Globus pallidus (tissue), 1 donor: ENCODE measurements around the gene WDR72.

ENCODE experiments used
- DNase-seq: peaks from one replicate; pipeline ENCODE4 v3.0.0-alpha.2; 2015; ENCODE audit warnings: low spot score

The WDR72 gene

DNA sequence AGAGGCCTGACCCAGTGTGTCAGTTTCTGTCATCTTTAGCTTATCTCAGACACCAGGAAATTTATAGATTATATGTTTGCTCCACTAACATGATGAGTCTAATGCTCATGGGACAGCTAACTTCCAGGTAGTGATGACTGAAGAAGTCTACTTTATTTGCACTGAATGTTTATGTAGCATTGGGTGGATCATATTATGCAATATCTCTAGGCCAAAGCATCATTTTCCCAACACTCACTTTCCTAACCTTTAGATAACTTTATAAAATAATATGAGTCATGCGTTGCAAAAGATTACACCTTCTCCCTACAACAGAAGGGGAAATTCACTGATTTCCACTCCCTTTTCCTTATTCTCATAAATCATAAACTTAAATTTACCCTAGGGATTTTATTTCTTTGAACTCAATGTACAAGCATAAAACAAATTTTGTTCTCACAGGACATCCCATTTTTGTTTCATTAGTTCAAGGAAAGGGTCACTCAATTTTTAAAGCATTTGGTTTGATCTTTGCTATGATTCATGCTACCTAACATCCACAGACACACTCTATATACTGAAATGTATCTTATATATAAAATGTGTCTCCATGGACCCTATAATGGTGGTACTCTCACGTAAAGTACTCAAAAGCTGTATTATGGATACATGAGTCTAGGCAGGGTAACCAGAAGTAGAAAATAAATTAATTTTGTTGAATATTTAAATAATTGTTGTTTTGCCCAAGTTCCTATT is 225.2 kb downstream of the WDR72 start:
- DNase-seq: no peak

DNA sequence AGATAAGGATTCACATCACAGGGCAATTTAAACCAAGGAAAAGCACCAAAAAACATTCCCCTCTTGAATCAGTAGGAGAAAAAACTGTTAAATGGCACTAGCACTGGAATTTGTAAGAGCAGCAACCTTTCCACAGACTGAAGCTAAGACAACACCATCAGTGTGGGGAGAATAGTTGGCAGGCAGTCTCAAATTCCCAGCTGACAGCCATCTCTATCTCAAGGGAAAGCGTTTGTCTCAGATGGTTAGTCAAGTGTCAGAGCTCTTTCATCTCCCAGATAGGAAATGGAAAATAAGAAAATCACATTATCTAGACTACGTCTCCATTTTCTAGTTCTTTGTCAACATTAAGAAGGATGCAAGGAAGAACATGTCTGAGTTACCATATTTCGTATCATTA is 228.7 kb downstream of the WDR72 start:
- DNase-seq: no peak

DNA sequence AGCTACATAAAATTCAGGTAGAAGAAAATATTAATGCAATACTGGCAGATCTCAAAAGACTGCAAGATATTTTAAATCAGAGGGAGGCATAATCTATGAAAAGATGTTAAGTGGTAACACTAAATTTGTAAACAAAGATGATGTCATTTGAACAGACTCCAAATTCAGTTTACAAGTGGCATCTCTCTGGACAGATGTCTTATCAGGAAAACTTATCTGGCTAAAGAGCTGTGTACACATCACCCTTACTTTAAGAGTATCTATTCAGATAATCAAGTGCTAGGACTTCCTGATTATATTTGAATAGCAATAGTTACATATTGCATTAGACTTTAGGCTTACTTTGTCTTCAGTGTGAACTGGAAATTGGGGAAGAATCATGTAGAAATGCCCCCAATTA is 231.5 kb downstream of the WDR72 start:
- DNase-seq: no peak

DNA sequence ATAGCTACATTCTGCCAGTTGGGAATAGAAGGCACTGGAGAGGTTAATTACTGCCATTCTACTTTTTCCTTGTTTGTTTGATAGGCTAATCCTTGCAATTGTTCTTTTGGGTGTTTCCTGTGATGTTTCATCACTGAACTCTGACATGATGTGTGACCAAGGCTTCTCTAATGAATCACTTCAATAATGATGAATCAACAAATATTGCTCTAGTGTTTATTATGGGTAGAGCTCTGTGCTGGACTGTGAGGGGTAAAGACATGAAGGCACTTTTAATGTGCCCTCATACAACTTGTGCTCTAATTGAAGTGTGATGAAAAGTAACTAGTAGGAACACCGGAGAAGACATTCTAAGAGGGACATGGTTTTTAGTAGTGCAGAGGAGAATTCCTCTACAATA is 233.6 kb downstream of the WDR72 start:
- DNase-seq: no peak

DNA sequence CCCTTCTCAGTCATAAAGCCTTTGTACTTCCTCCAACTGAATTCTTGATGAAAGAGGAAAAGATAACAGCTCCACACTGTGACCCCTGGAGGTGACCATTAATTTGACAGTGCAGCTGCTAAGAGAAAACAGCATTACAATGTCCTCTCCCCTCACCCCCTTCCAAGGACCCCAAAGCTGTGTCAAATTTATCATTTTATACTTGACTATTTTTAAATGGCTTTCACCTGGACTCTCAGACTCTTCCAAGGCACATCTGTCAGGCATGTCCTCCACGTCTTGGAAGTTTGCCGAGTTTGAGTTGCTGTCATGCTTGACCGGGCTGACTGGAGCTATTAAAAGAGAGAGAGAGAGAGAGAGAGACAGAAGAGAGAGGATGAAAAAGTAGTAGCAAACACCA is 236.5 kb downstream of the WDR72 start:
- no peak for DNase-seq

DNA sequence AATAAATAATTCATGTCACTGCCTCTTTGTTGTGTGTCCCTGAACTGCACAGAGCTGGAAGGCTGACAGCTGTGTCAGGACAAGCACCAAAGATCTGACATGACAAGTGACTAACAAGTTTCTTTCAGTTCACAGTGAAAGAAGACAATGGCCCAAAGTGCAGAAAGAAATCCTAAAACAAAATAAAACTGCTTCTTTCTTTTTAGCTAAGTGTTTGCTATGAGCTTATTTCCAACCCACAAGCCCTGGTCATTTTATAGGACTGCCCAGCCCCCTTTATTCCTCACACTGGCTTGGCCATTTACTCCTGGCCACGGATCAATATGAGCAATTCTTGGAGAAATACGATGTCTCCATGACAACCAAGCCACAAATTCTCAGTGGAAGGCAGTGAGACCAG is 238.5 kb downstream of the WDR72 start:
- DNase-seq: peak; percentile 39

DNA sequence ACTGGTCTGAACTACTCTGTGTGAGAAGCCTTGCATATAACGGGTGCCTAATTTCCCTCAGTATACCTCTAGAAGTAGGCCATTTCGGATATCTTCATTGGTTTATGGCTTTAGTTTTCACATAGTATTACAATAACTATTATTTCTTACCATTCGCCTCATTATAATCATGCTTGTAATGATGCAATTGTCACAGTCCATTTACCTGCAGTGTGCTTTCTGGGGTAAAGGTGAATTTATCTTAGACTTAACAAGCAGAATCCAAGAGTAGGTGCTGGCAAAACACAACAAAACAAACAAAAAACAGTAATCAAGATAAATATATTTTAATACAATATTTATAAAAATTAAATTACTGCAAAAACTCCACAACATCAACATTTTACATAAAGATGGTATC is 246.0 kb downstream of the WDR72 start:
- DNase-seq: no peak

DNA sequence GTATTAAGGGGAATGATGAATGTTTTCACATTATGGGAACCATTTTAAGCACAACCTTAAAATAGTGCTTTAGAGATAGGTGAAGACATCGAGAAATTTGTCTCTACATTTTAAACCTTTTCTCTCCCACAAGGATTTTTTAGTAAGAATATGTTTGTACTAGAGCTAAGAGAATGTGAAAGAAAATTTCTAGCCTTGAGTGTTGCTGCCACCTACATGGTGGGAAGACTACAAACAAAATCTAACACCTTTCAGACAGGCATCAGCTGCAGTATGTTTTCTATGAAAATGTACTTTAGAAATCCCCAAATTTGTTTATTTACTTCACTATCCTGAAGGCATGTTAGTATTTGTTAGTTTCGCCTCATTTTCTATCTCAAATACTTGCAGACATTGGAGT is 247.4 kb downstream of the WDR72 start:
- no peak for DNase-seq

DNA sequence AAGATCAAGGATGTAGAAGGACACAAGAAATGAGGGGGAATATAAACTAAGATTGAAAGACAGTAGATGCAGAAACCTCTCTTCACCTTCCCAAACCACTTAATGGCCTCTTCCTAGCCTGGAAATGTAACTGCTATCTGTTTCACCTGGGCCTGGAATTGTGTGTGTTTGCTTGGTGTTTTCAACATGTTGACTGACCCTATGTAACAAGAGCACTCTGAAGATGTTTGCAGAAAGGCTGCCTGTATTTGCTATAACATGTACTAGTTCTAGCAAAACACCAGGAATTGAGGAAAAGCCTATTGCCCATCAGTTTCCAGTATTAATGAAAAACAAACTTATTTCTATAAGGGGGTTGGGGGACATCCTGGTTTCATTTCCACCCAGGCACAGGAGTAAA is 248.3 kb downstream of the WDR72 start:
- no peak for DNase-seq

DNA sequence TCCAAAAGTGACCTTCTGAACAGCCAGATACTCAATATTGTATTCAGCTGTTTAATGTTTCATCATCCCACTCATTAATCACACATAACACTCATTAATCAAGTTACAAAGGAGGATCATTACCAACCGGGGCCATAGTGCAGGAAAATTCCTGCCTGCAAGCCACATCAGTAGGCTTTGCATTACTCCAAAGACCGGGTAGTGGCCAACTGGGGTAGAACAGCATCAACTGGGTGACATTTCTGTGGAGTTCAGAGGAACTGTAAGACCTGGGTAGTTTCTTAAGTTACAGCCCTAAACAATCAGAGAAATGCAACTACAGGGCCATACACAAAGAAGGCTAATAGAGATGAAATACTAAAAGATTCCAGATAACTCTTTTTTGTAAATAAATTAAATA is 253.1 kb downstream of the WDR72 start:
- no peak for DNase-seq

DNA sequence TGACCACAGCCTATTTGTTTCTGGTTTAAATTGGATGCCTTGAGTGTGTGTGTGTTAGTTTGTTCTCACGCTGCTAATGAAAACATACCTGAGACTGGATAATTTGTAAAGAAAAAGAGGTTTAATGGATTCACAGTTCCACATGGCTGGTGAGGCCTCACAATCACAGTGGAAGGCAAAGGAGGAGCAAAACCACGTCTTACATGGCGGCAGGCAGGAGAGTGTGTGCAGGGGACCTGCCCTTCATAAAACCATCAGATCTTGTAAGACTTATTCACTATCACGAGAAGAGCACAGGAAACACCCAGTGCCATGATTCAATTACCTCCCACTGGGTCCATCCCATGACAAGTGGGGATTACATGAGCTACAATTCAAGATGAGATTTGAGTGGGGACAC is 260.5 kb downstream of the WDR72 start:
- DNase-seq: no peak

DNA sequence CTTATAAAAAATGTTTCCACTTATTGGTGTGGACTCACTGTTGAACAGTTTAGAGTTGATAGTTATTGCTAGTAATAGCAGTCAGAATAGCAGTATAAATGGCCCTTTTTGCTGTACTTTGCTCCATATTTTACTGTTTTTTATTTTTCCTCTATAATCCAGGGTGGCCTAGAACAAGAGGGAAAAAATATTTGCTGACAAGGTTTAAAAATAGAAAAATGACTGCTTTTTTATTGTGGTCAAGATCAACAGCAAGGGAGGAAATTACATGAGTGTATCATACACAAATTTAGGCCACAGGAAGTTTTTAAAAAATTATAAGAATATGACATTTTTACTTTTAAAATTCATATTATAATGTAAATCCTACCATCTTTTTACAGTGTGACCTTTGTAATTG is 269.1 kb downstream of the WDR72 start:
- no peak for DNase-seq

DNA sequence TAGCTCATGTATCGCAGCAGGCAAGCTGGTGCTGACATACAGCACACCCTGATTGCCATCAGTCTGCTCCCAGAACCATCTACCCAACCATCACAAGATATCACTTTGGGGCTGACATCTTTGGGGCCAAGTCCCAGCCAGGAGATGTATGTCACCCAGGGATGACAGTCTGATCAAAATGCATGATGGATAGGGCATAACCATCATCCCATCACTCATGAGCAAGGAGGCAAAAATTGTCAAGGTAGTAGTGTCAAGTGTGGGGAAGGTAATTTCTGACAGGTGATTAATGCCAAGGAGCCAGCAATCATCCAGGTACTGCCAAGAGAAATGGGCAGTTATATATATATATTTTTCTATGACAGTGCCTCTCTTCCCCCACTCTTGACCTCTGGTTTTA is 277.4 kb downstream of the WDR72 start:
- no peak for DNase-seq

DNA sequence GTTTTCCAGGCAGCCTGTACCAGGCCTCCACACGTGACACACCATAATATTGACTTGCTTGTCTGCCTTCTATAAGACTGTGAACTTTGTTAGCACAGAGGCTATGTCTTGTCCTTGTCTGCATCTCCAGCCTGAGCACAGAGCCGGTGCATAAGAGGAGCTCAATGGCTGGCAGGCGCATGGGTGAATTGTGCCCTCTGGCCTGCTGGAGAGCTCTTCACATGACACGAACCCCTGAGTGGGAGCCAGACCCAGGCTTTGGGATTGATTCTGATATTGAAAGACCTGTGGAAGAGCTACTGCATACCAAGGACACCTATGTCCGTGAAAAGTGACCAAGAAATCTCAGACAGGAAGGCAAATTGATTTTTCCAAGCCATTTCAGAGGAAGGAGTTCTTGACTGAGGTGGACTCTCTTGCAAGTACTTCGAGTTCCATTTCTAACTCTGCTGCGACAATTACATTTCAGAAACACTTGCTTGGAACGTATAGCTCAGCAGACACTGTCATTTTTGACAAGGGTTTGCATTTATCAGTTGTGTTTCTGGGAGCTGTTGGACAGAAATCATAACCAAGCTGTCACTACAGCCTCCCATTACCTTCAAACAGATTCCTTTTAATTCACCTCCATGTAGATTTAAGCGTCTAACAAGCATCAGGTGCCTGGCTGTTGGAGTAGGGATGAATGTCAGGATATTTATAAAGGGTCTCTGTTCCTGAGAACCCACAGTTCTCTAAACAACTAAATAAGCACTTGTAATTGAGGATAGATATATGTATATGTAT is 281.3 kb downstream of the WDR72 start:
- DNase-seq: no peak

DNA sequence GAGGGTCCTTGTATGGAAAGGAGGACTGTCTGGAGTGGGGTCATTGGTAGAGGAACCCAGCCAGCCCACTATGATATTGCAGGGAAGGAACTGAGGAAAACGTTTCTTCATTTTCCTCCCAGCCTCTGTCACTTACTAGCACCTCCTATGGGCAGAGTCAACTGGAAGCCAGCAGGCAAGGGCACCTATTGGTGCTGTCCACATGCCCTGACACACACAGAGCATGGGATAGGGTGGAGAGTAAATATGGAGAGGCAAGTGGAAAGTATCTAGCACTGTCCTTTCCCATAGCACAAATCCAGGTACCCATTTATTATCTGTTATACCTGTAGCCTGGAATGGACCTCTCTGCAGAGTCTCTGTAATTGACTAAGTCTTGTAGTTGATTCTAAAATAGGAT is 285.6 kb downstream of the WDR72 start:
- DNase-seq: no peak

DNA sequence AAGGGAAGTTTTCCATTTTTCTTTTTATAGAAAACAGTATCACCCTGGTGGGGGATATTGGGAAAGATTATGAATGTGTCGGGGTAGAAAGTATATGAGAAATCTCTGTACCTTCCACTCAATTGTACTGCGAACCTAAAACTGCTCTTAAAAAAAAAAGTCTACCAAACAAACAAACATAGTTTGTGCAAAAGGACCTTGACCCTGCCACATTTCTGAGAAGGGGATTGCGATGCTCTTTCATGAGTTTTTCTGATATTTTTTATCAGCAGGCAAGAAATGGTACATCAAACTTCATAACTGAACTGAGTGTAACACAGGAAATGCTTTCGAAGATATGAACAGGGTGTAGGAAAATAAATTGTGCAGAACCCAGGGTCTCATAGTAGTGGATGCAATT is 286.0 kb downstream of the WDR72 start:
- no peak for DNase-seq

DNA sequence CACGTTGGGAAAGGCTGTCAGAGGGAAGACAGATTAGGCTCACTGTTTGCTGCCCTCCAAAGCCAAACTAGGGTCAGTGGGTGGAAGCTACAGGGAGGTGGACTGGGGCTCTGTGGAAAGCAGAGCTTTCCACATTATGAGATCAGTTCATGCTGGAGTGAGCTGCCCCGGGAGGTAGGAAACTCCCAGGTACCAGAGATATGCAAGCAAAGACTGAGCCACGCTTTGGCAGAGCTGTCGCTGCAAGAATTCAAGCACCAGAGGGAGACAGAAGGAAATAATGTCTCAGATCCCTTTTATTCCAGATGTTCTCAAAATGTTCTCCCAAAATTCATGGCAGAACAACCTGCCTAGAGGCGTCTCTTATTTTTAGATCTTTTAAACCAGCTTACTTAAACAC is 286.6 kb downstream of the WDR72 start:
- DNase-seq: no peak

DNA sequence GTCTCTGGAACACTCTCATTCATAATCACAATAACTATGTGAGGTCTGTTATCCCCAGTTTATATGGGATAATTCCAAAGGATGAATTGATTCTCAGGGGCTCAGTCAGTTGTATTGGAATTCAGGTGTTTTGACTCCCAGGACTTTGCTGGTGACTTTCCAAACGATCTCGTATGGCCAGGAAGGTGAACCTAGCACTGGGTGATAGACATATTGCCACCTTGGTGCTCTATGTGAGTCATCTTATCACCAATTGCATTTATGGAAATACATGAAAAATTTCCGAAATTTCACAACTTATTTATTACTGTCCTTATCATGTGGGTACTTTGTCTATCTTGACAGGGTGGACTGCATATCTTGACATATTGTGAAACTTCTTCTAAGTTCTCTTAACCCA is 287.3 kb downstream of the WDR72 start:
- DNase-seq: no peak

DNA sequence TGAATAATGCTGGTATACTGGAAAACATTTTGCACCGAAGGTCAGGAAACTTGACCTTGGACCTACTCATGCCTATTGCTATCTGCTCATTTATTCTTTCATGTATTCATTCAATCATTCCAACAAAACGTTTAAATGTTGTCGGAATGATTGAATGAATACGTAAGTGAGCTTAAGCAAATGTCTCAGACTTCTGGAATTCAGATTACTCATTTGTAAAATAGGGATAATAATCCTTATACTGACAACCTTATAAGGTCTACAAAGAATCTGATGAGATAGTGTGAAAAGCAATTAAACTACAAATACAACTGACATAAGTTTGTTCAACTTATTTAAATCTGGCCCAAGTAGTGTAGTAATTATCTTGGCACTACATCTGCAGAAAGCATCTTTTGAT is 288.7 kb downstream of the WDR72 start:
- no peak for DNase-seq

DNA sequence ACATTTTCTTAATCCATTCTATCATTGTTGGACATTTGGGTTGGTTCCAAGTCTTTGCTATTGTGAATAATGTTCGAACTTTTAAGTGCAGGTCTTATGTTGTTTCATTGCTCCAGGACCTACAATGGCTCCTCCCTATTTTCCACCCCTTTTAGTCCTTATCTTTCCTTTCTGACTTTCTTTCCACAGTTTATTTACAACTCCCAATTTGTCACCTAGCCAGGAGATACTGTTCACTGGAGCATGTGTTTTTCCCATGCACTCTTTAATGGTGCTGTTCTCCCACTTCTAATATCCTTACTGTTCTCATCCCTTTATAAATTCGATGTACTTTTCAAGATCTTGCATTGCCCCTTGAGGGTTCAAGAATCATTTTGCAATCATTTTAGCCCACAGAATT is 290.0 kb downstream of the WDR72 start:
- no peak for DNase-seq
